K562 (cell line): Measurements from ENCODE around the gene NRP2. TPM values are rescaled to one million over a fixed set of nuclear protein-coding genes. Genes with fewer than 3 reads are reported as not detected.

Source experiments
- ATAC-seq: fragments of 200-7000 bp; cut with Tn5 transposase; 3 replicates; pipeline ENCODE4 v1.9.1; 2020; ENCODE audit warnings: moderate library complexity
- BruUV-seq: library from RNA; stranded (reverse); fragments of 400-500 nt; replicated peaks from 2 replicates; lab custom pipeline; 2021; lab: Mats Ljungman, UMichigan
- CTCF ChIA-PET: fragments of 300-600 bp; formaldehyde crosslinking; extraction: SDS; loops from one replicate; lab custom pipeline; 2021; ENCODE audit warnings: low intra/inter-chr PET ratio; lab: Yijun Ruan, JAX
- POLR2A ChIA-PET: fragments of 300-600, 350-650 bp; sonication (Branson Sonifier 250); formaldehyde crosslinking; extraction: SDS; loops from one replicate; lab custom pipeline; 2021; ENCODE audit warnings: antibody characterized with exemption, inconsistent platforms; lab: Yijun Ruan, JAX
- DNase-seq, 4 experiments: peaks; one replicate each; pipeline versions ENCODE4 v3.0.0 to v3.0.0-alpha.2; 2011 to 2018; ENCODE audit warnings: low spot score in 3 of 4, mixed read lengths in 3 of 4; ENCODE audit errors: extremely low read depth in 1 of 4
- FAIRE-seq: peaks from 2 replicates; lab custom pipeline; 2011; peaks lifted over from hg19 to GRCh38; lab: Jason Lieb, UNC
- H2AFZ ChIP-seq: 2 replicates; pipeline ENCODE4 v1.6.0; 2011; ENCODE audit warnings: low read depth, low read length, control low read depth, inconsistent platforms
- H3K27ac ChIP-seq: fragments of 200-600 bp; 3 replicates; pipeline ENCODE4 v1.8.0; 2011; ENCODE audit warnings: low read depth, mild to moderate bottlenecking, control low read depth, inconsistent platforms, low read length, moderate library complexity, mixed read lengths; ENCODE audit errors: extremely low read depth
- H3K27me3 ChIP-seq, 2 experiments: fragments of 300-600 bp in 1 of 2; 2 replicates in 1 of 2; 3 replicates in 1 of 2; pipeline versions ENCODE4 v1.6.0 to v1.8.0; 2011; ENCODE audit warnings: inconsistent platforms in 2 of 2, low read length in 2 of 2, mild to moderate bottlenecking in 1 of 2, mixed read lengths in 1 of 2, moderate library complexity in 1 of 2; ENCODE audit not compliant: control insufficient read depth in 2 of 2, insufficient read depth in 2 of 2
- H3K36me3 ChIP-seq: fragments of 300-600 bp; 3 replicates; pipeline ENCODE4 v1.8.0; 2011; ENCODE audit warnings: mild to moderate bottlenecking, low read length, inconsistent platforms; ENCODE audit not compliant: control insufficient read depth, insufficient read depth
- H3K4me1 ChIP-seq, 2 experiments: fragments of 200-600 bp in 1 of 2; replicated peaks in 1 of 2; 2 replicates in 1 of 2; 3 replicates in 1 of 2; pipeline versions ENCODE4 v1.5.1 to v1.8.0; 2011; ENCODE audit warnings: inconsistent platforms in 2 of 2, low read length in 2 of 2, mild to moderate bottlenecking in 1 of 2, mixed read lengths in 1 of 2, moderate library complexity in 1 of 2; ENCODE audit not compliant: control insufficient read depth in 2 of 2, insufficient read depth in 2 of 2
- H3K4me2 ChIP-seq: 2 replicates; pipeline ENCODE4 v1.6.1; 2011; ENCODE audit warnings: low read length, control low read depth, inconsistent platforms, mixed read lengths; ENCODE audit not compliant: insufficient read depth
- H3K4me3 ChIP-seq: fragments of 200-600 bp; sonication (generic), shearing (Covaris generic); 2 replicates; pipeline ENCODE4 v1.5.1; 2016; ENCODE audit warnings: control low read depth, inconsistent platforms
- H3K79me2 ChIP-seq: fragments of 200-600 bp; 3 replicates; pipeline ENCODE4 v1.8.0; 2011; ENCODE audit warnings: low read length, inconsistent platforms; ENCODE audit not compliant: control insufficient read depth, insufficient read depth
- H3K9ac ChIP-seq, 2 experiments: 2 replicates each; pipeline versions ENCODE4 v1.6.0 to v1.6.1; 2011; ENCODE audit warnings: low read depth in 2 of 2, low read length in 2 of 2, control low read depth in 1 of 2, inconsistent platforms in 1 of 2, mild to moderate bottlenecking in 1 of 2, mixed read lengths in 1 of 2; ENCODE audit not compliant: insufficient read depth in 1 of 2
- H3K9me1 ChIP-seq: one replicate; pipeline ENCODE4 v1.6.0; 2011; ENCODE audit warnings: inconsistent platforms, mild to moderate bottlenecking, low read length, moderate library complexity; ENCODE audit not compliant: control insufficient read depth, insufficient read depth
- H3K9me3 ChIP-seq: replicated peaks from 2 replicates; pipeline ENCODE4 v1.5.1; 2011; ENCODE audit warnings: low read depth, low read length, inconsistent platforms; ENCODE audit not compliant: control insufficient read depth, insufficient read depth
- H4K20me1 ChIP-seq: replicated peaks from 2 replicates; pipeline ENCODE4 v1.6.1; 2011; ENCODE audit warnings: low read length, inconsistent platforms, mixed read lengths; ENCODE audit not compliant: control insufficient read depth, insufficient read depth
- CTCF ChIP-seq, 3 experiments: IDR thresholded peaks in 2 of 3; conservative IDR thresholded peaks in 1 of 3; 2 replicates each; pipeline ENCODE4 v1.5.1; 2011 to 2012; ENCODE audit warnings: low read length in 3 of 3, mild to moderate bottlenecking in 3 of 3, control low read depth in 2 of 3, improper control_type of control experiment in 1 of 3, inconsistent platforms in 1 of 3, low read depth in 1 of 3, mixed read lengths in 1 of 3, moderate library complexity in 1 of 3; ENCODE audit not compliant: insufficient read depth in 2 of 3
- CTCFL ChIP-seq: IDR thresholded peaks from 2 replicates; pipeline ENCODE4 v1.6.1; 2011; ENCODE audit warnings: borderline replicate concordance, low read depth, mild to moderate bottlenecking, moderate library complexity, low read length; ENCODE audit not compliant: insufficient read depth, poor library complexity, severe bottlenecking
- GTF2A2 ChIP-seq: IDR thresholded peaks from 2 replicates; pipeline ENCODE4 v1.6.1; 2016; ENCODE audit warnings: mild to moderate bottlenecking, missing genetic modification characterization, missing compliant biosample characterization
- L3MBTL2 ChIP-seq: fragments of 450-650 bp; IDR thresholded peaks from 2 replicates; pipeline ENCODE4 v1.6.1; 2016; ENCODE audit warnings: mild to moderate bottlenecking, moderate library complexity
- PHTF2 ChIP-seq: fragments of 250-450 bp; sonication (Bioruptor Pico); IDR thresholded peaks from 2 replicates; pipeline ENCODE4 v1.5.0; 2021; ENCODE audit warnings: mild to moderate bottlenecking
- RBM14 ChIP-seq: fragments of 200-400 bp; formaldehyde crosslinking; IDR thresholded peaks from 2 replicates; pipeline ENCODE4 v1.6.1; 2018; ENCODE audit warnings: low read depth, mild to moderate bottlenecking, low read length, moderate library complexity, borderline replicate concordance; ENCODE audit not compliant: insufficient read depth
- WGBS: fragments of 100-300 bp; shearing (Covaris generic); methylation state at CpG from one replicate; pipeline ENCODE4 v1.1.6; 2016; ENCODE audit warnings: low coverage, mixed read lengths; ENCODE audit not compliant: insufficient coverage; ENCODE audit errors: missing lambda C conversion rate; 5-methylcytosine and 5-hydroxymethylcytosine counted together
- in situ Hi-C: fragments of 300-500 bp; cut with MboI; formaldehyde crosslinking; loops from 4 replicates; pipeline ENCODE4 v1.15.0; 2018; ENCODE audit warnings: inconsistent platforms, mixed read lengths
- intact Hi-C: fragments of 100-400 bp; cut with micrococcal nuclease; formaldehyde crosslinking; loops from 2 replicates; pipeline ENCODE4 v1.14.2; 2022
- polyA plus RNA-seq, 8 experiments: library from polyadenylated mRNA; depleted of rRNA in 4 of 8; stranded (reverse) in 5 of 8; unstranded in 3 of 8; fragments of >200 nt; fragmentation: Nextera tagmentation in 2 of 8; fragmentation: Illumina TruSeq in 1 of 8; extraction: Ambion mirVana in 2 of 8; extraction: Trizol in 1 of 8; gene quantifications; 2 replicates each; pipeline versions ENCODE4 v1.2.1 to v1.2.3, GENCODE V29; 2011 to 2014; ENCODE audit warnings: inconsistent platforms in 1 of 8, missing spikeins in 1 of 8
- total RNA-seq, 7 experiments: library from RNA; depleted of rRNA in 6 of 7; stranded (reverse); fragments of >200 nt in 6 of 7; fragmentation: Illumina TruSeq in 2 of 7; extraction: Trizol in 2 of 7; gene quantifications; 2 replicates each; pipeline versions ENCODE4 v1.2.1 to v1.2.3, GENCODE V29; 2011 to 2021; ENCODE audit warnings: low replicate concordance in 1 of 7
- TF ChIP-seq, protein P1 (sequence below): fragments of 150-350 bp; IDR thresholded peaks from 2 replicates; pipeline ENCODE4 v1.6.1; 2014; ENCODE audit warnings: low read depth, mild to moderate bottlenecking, low read length, borderline replicate concordance

The NRP2 gene
- total and polyA plus RNA-seq, 9 of the 15 experiments (the other 6 are each of a cell fraction or from before 2014, with no cell fraction given) = 0.05 to 0.31 (median 0.15) TPM; not detected in 5

DNA sequence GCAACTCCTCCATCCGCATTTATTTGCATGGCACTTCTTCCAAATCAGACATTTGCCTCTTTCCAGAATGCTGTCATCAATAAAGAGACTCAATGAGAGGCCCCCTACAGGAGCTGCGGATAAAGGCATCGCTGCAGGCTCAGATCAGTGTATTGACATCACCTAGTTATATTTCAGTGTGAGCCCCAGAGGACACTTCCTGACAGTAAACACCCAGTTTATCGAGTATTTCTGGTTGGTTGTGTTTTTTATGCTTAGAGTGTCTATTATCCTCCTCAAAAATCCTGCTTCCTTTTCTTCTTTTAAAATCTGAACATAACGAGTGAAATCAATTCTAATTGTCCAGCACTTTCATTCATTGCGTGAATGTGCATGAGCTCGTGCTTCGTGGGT lies 38.8 kb downstream of the NRP2 start:
- FAIRE-seq (no peak), DNase-seq (peak; percentile 5 to 23 (median 13)), ATAC-seq (no peak)
- WGBS = under 1% methylated on average over 8 of the region's 8 CpGs
- intact Hi-C loops = no loop called here
- Histone ChIP-seq H3K79me2 (no peaks in the 10 kb centered on the region), H3K9ac (no peak overlapping the region), H3K36me3 (no peaks in the 10 kb centered on the region), H3K4me3 (no peak overlapping the region), H2AFZ (no peak overlapping the region), H3K27me3 (peaks cover 0 to 5% of the 10 kb centered on the region in 2 experiments; a peak in 2 of 5 replicates), H3K4me1 (no peaks in the 10 kb centered on the region; a peak in 1 of 5 replicates), H3K9me1 (no peaks in the 10 kb centered on the region), H3K4me2 (no peak overlapping the region), H3K9me3 (no peaks in the 10 kb centered on the region), H4K20me1 (no peaks in the 10 kb centered on the region), H3K27ac (no peak overlapping the region)
- in situ Hi-C loops = no loop called here
- no TSS peak for BruUV-seq
- ChIA-PET POLR2A (interaction anchor here (0.6 to 0.9 kb wide), 2 partner anchors 338 to 855 kb away, joined by 3 read pairs; no protein-coding TSS in a partner anchor), CTCF (no interaction called here)
- no peak for TF ChIP-seq PHTF2 (CRISPR knock-in tag)
- TF ChIP-seq RBM14 = no peak
- TF ChIP-seq CTCF (IDR thresholded peaks at IDR 0.05 in 2 of 3, conservative IDR thresholded peaks at IDR 0.05 in 1 of 3; ENCODE audit: insufficient read depth in 2 of 3, low read depth in 1 of 3, low read length in 3 of 3) = 0 out of 6 replicates have a peak, but pooled peaks of 1 of the 3 experiments have one; percentile 19
- peak; percentile 43 for TF ChIP-seq CTCFL
- TF ChIP-seq, protein P1, sequence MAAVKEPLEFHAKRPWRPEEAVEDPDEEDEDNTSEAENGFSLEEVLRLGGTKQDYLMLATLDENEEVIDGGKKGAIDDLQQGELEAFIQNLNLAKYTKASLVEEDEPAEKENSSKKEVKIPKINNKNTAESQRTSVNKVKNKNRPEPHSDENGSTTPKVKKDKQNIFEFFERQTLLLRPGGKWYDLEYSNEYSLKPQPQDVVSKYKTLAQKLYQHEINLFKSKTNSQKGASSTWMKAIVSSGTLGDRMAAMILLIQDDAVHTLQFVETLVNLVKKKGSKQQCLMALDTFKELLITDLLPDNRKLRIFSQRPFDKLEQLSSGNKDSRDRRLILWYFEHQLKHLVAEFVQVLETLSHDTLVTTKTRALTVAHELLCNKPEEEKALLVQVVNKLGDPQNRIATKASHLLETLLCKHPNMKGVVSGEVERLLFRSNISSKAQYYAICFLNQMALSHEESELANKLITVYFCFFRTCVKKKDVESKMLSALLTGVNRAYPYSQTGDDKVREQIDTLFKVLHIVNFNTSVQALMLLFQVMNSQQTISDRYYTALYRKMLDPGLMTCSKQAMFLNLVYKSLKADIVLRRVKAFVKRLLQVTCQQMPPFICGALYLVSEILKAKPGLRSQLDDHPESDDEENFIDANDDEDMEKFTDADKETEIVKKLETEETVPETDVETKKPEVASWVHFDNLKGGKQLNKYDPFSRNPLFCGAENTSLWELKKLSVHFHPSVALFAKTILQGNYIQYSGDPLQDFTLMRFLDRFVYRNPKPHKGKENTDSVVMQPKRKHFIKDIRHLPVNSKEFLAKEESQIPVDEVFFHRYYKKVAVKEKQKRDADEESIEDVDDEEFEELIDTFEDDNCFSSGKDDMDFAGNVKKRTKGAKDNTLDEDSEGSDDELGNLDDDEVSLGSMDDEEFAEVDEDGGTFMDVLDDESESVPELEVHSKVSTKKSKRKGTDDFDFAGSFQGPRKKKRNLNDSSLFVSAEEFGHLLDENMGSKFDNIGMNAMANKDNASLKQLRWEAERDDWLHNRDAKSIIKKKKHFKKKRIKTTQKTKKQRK = no peak
- no peak for TF ChIP-seq L3MBTL2
- TF ChIP-seq GTF2A2 (tag) = no peak
- TF ChIP-seq, all 486 proteins: peak for 2
